HEK293 (cell line): ENCODE results near the gene POLR2C.

Experiments used
- CTCF ChIP-seq: fragments of 450-650 bp; formaldehyde crosslinking; IDR thresholded peaks from 2 replicates; pipeline ENCODE4 v1.5.1; 2016; ENCODE audit warnings: missing biosample characterization, missing genetic modification characterization
- KLF9 ChIP-seq: fragments of 450-650 bp; formaldehyde crosslinking; IDR thresholded peaks from 2 replicates; pipeline ENCODE4 v1.5.1; 2016; ENCODE audit warnings: missing biosample characterization, missing genetic modification characterization, low read depth
- ZBTB26 ChIP-seq: fragments of 450-650 bp; formaldehyde crosslinking; optimal IDR thresholded peaks from 2 replicates; pipeline ENCODE3; 2016; ENCODE audit warnings: missing biosample characterization, mild to moderate bottlenecking, missing genetic modification characterization
- ZNF707 ChIP-seq: fragments of 450-650 bp; formaldehyde crosslinking; IDR thresholded peaks from 2 replicates; pipeline ENCODE4 v1.5.1; 2016; ENCODE audit warnings: missing biosample characterization, missing genetic modification characterization
- TF ChIP-seq, protein P1 (sequence below): fragments of 450-650 bp; formaldehyde crosslinking; IDR thresholded peaks from 2 replicates; pipeline ENCODE4 v1.5.1; 2016; ENCODE audit warnings: missing biosample characterization, missing genetic modification characterization
- TF ChIP-seq, protein P2 (sequence below): fragments of 450-650 bp; formaldehyde crosslinking; IDR thresholded peaks from 2 replicates; pipeline ENCODE4 v1.5.1; 2016; ENCODE audit warnings: missing biosample characterization, missing genetic modification characterization

GRCh38 chr16:57502048-57502775 is 39.7 kb downstream of the POLR2C start:
- TF ChIP-seq, protein P1, sequence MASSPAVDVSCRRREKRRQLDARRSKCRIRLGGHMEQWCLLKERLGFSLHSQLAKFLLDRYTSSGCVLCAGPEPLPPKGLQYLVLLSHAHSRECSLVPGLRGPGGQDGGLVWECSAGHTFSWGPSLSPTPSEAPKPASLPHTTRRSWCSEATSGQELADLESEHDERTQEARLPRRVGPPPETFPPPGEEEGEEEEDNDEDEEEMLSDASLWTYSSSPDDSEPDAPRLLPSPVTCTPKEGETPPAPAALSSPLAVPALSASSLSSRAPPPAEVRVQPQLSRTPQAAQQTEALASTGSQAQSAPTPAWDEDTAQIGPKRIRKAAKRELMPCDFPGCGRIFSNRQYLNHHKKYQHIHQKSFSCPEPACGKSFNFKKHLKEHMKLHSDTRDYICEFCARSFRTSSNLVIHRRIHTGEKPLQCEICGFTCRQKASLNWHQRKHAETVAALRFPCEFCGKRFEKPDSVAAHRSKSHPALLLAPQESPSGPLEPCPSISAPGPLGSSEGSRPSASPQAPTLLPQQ (tag by site-specific recombination) = no peak
- TF ChIP-seq, protein P2, sequence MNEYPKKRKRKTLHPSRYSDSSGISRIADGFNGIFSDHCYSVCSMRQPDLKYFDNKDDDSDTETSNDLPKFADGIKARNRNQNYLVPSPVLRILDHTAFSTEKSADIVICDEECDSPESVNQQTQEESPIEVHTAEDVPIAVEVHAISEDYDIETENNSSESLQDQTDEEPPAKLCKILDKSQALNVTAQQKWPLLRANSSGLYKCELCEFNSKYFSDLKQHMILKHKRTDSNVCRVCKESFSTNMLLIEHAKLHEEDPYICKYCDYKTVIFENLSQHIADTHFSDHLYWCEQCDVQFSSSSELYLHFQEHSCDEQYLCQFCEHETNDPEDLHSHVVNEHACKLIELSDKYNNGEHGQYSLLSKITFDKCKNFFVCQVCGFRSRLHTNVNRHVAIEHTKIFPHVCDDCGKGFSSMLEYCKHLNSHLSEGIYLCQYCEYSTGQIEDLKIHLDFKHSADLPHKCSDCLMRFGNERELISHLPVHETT = no peak
- TF ChIP-seq ZBTB26 (tag by site-specific recombination) (no peak), ZNF707 (tag by site-specific recombination) (no peak), CTCF (tag by site-specific recombination) (no peak), KLF9 (tag by site-specific recombination) (no peak)
